GM18499 (cell line): Measurements from ENCODE around the gene PIGS.
"Not testable (repeated sequence)": the region's sequence is repeated elsewhere in the genome, so short reads cannot be mapped to it uniquely, and the experiment has no call there.

Experiments used
- ATAC-seq: cut with Tn5 transposase; IDR thresholded peaks from one replicate; pipeline ENCODE4 v1.9.1; 2021; ENCODE audit warnings: moderate number of reproducible peaks; ENCODE audit not compliant: insufficient read depth, unreplicated experiment

The PIGS gene

DNA sequence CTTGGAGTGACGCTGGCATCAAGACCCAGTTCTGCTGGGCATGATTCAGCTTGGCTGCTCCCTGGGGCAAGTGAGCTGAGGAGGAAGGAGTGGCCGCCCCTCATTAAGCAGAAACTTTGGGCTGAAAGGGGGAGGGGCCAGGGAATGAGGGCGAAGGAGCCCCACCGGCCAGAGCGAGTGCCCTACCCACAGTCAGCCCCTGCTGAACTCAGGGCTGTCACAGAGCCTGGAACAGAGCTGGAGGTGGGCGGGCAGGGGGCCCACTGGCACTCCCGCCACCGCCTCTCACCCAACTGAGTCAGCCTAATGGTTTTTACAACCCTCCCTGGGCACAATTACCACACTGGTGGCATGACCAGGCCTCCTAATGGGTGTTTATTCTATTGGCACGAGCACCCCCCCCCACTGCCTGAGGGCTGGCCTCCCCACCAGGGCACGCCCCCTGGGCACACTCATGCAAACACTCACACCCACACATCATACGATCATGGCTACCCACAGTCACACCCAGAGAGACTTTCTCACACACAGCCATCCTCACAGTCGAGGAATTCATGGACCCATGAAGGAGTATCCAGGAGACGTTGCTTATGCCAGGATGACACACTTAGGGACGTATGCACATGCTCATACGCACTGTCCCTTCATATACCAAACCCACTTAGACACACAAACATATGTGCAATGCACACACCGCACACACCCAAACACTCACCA, 38.1 kb downstream of the PIGS start:
- no peak for ATAC-seq

DNA sequence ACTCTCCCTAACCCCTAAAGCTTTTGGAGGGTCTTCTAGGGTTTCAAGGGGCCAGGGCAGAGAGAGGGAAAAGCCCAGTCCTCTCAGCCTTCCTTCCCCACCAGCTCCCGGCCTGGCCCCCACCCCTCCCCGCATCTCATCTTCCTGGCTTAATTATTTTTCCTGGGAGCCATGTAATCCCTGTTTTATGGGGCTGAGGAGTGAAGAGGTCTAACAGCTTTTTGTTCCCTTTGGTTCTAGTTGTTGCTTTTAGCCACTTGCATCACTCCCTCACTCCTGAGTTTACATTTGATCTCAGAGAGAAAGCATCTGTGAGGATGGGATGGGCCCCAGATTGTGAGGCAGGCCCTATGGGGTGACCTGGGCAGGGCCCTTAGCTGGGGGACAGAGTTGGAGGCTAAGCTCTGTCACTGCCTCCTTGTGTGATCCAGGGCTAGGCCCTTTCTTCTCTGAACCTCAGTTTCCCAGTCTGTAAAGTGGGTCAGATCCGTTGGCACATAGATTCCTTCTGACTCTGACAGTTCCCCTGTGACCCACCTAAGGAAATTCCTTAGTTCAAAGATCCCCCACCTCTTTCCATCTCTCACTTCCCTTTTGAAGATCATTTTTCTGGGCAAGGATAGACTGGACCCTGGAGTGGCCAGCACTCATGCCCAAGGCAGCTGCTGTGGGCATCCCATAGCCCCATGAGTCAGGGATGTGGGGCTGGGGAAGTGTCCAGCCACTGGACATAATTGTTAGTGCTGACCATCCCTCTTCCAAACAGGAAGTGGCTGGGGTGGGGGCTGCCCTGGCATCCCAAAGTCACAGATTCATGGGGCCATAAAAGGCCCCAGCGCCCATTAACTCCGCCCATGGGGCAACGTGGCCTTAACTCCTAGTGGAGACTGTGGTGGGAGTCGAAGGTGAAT, 39.0 kb downstream of the PIGS start:
- ATAC-seq: no peak

GRCh38 chr17:28530926-28531325, 40.4 kb downstream of the PIGS start:
- no peak for ATAC-seq

GRCh38 chr17:28530250-28530649, 41.1 kb downstream of the PIGS start:
- no peak for ATAC-seq

- ATAC-seq: no peak
These were observed 42.3 kb downstream of the PIGS start for GRCh38 chr17:28529013-28529400.

GRCh38 chr17:28528327-28529012, 42.9 kb downstream of the PIGS start:
- no peak for ATAC-seq

DNA sequence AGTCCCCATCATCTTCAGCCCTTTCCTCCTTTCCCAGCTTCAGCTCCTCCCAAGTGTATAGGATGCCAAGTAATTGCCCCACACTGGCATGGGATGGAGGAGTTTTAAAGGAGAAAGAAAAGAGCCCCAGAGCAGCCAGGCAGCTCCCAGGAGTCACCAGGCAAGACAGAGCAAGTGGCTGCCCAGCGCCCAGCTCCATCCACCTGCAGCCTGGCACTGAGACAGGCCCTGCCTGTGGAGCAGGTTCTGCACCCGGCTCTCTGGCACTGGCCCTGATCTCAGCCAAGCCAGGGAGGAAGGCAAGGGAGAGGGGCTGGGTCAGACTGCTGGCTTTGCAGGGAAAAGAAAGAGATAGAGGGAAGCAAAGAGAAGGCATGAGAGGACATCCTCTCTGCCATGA, 43.5 kb downstream of the PIGS start:
- ATAC-seq: no peak

DNA sequence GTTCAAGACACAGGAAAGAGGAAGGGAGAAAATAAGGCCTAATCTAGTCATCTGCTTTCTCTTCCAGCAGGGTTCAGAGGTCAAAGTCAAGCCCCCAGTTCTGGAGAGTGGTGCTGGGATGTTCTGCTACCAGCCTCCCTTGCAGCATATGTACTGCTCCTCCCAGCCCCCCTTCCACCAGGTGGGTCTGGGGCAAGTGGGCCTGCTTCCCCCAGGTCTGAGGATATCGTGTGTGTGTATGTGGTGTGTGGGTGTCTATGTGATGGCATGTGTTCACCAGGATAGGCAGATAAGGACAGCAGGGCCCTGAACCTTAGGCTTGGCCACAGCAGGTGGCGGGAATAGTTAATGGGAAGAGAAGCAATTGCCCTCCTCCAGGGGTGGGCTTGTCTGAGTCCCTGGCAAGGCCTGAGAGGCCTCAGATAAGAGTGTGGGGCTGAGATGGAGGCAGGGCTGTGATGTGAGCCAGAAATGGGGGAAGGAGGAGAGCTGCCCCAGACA, 44.1 kb downstream of the PIGS start:
- ATAC-seq: no peak

DNA sequence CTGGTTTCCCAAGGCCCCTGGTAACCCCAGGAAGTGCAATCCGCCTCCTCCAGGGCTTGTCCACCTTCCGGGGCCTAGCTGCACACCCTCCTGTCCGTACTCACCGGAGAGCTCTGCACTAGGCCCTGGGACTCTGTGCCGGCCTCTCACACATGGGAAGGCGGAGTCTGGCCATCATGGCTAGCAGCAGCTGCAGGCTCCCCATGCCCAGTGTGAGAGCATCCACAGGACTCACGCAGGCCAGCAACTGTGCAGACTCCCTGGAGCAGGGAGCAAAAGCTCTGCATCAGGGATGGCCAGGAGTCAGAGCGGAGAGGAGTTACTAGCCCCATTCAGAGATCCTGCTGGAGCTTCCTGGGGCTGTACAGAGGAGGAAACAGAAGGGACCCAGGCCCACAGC, 44.9 kb downstream of the PIGS start:
- ATAC-seq: no peak

DNA sequence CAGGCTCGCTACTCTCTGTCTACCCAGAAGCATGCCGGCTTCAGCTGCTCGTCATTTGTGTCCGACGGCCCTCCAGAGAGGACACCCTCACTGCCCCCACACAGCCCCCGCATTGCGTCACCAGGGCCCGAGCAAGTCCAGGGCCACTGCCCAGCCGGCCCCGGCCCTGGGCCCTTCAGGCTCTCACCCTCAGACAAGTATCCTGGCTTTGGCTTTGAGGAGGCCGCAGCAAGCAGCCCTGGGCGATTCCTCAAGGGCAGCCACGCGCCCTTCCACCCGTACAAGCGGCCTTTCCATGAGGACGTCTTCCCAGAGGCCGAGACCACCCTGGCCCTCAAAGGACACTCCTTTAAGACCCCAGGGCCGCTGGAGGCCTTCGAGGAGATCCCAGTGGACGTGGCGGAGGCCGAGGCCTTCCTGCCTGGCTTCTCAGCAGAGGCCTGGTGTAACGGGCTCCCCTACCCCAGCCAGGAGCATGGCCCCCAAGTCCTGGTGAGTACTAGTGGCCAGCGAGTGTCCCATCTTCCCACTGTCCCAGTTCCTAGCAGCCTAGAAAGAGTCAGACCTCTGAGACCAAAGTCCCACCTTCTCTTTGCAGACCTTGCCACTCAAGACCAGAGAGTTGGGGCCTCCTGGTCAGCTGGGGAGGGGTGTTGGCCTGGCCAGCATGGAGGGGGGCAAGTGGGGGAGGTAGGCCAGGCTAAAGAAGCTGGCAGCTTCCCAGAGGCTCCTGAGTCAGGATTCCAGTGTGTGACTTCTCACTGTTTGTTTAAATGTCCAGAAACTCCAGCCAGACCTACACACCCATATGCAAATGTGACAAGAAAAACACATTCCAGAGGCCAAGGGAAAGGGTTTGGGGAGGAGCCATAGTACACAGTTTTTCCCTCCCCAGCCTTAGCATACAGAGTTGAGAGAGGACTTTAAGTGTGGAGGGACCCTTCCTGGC, 46.6 kb downstream of the PIGS start:
- ATAC-seq: no peak

- ATAC-seq: no peak
These were observed 47.4 kb downstream of the PIGS start for GRCh38 chr17:28523876-28524275.

DNA sequence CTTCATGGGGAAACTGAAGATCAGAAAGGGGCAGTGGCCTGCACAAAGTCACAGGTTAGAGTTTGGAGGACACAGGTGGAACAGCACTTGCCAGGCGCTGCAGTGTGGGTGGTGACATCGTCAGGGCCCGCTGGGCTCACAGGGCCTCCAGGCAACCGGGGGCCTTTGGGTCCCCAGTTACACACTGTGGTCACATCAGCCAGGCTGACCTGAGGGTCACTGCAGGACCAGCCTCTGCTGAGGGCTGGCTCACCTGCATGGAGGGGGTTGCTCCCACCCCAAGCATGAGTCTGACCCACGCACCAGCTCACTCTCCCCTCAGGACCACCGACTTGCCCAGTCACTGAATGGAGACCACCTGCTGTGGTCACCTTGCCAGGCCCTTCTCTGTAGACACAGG, 48.1 kb downstream of the PIGS start:
- no peak for ATAC-seq

- not testable (repeated sequence) for ATAC-seq
These were observed 49.0 kb downstream of the PIGS start for GRCh38 chr17:28522281-28522680.

DNA sequence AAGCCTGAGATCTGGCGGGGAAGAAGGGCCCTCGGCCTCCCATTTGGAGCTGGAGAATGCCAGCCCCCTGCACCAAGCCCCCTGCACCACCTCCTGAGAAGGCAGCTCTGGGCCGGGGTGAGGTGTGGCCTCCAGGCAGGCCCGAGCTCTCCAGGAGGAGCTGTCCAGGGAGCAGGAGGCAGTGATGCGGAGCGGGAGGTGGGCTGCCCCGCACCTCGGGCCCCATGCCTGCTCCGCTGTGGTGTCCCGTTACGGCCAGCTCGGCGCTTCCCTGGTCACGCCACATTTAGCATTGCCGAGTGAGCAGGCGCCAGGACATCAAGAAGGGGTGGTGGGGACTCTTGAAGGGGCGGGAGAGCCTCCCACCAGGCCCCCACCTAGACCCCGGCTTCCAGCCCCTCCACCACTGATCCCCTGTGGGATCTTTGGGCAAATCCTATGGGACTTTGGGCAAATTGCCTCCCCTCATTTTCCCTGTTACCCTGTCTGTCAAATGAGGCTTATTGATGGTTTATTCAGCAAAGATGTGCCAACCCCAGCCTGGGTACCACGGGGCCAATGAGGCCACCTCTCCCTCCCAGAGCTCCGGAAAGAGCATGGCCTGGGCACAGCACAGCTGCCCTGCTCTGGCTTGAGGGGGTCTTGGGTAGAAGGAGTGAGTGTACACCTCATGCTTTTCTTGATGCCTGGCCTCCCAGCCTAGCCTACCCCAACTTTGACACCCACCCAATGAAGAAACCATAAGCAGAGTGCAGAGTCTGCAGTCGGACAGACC, 49.8 kb downstream of the PIGS start:
- ATAC-seq: no peak

GRCh38 chr17:28520687-28521086, 50.6 kb downstream of the PIGS start:
- ATAC-seq: no peak

DNA sequence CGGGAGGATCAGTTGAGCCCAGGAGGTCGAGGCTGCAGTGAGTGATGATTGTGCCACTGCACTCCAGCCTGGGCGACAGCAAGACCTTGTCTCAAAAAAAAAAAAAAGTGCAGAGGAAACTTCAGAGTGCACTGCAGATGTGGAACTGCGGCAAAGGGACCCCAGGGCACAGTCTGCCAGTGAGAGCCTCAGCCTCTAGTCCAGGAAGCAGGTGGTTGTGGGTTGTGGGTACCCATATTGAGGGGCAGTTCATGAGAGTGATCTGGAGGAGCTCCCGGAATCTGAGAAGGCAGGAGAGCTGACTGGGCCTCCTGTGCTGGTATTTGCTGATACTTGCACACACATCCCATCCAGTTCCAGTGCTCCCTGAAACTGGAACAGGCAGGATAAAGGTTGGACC, 52.1 kb downstream of the PIGS start:
- ATAC-seq: no peak

- ATAC-seq: no peak
These were observed 52.7 kb downstream of the PIGS start for GRCh38 chr17:28518578-28518977.

- ATAC-seq: no peak
These were observed 53.2 kb downstream of the PIGS start for GRCh38 chr17:28518132-28518531.

- no peak for ATAC-seq
These were observed 55.8 kb downstream of the PIGS start for GRCh38 chr17:28515518-28515917.
